A549 treated with AZD2906 at 1 μM for 4 hours (cell line): Measurements from ENCODE around the gene NEMP2. TPM values are rescaled to one million over a fixed set of nuclear protein-coding genes. Genes with fewer than 3 reads are reported as not detected.

Experiments
- total RNA-seq: library from RNA; stranded (reverse); fragments of 200-300 nt; extraction: Qiagen RNA extraction; gene quantifications from 5 replicates; pipeline ENCODE4 v1.2.3, GENCODE V29; 2022

NEMP2 gene, protein sequence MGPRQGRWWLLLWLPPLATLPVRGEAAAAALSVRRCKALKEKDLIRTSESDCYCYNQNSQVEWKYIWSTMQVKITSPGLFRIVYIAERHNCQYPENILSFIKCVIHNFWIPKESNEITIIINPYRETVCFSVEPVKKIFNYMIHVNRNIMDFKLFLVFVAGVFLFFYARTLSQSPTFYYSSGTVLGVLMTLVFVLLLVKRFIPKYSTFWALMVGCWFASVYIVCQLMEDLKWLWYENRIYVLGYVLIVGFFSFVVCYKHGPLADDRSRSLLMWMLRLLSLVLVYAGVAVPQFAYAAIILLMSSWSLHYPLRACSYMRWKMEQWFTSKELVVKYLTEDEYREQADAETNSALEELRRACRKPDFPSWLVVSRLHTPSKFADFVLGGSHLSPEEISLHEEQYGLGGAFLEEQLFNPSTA
- 5.5 to 7.8 TPM (median 7.5 TPM) in 5 replicates for total RNA-seq

DNA sequence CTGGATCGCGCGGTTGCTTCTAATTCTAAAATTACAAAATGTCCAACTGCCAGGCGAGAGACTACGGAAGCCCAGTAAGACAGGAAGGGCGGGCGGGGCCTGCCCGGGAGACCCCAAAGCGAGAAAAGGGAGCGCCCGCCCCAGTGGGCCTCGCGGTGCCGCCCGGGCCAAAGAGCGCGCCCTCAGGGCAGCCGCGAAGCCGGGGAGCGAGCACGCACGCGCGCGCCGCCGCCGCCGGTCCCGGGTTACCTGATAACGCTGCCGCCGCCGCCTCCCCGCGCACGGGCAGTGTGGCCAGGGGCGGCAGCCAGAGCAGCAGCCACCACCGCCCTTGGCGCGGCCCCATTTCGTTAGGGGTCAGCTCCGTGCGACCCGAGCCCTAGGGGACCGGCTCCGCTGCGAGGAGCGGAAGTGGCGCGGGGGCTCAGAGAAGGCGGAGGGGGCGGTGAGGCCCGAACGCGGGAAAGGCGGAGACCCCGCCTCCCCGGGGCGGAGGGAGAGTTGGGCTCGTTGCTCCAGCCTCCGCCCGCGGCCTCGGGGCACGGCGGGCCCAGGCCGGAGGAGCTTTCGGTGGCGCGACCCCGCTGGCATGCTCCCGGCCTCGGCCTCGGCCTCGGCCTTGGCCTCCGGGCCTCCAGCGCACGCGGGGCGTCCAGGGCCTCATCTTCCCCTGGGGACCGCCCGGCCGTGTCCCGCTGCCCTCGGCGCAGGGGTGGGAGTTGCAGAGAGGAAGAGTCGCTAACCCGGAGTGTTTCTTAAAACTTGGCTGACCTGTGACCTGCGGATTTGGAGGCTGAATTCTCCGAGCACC is at the start of gene NEMP2:
NEMP2 (minus strand) TSS at position 413 of the 811 bp plus-strand sequence; CDS start at position 346, 67 bp downstream.

Other genes starting within 250 kb of the NEMP2 start
- 12.5 to 15.3 TPM (median 14.6 TPM) in 5 replicates for gene HIBCH, start 214.9 kb downstream of the NEMP2 start, total RNA-seq
- 34.0 to 45.3 TPM (median 40.9 TPM) in 5 replicates for gene INPP1, start 191.1 kb downstream of the NEMP2 start, total RNA-seq
- gene MFSD6, start 126.4 kb downstream of the NEMP2 start, total RNA-seq, result 28.7 to 41.3 TPM (median 37.3 TPM) in 5 replicates
- 26.8 to 45.3 TPM (median 35.2 TPM) in 5 replicates for gene NAB1, start 114.4 kb upstream of the NEMP2 start, total RNA-seq